ENCODE data around the gene FAR1.

DNA sequence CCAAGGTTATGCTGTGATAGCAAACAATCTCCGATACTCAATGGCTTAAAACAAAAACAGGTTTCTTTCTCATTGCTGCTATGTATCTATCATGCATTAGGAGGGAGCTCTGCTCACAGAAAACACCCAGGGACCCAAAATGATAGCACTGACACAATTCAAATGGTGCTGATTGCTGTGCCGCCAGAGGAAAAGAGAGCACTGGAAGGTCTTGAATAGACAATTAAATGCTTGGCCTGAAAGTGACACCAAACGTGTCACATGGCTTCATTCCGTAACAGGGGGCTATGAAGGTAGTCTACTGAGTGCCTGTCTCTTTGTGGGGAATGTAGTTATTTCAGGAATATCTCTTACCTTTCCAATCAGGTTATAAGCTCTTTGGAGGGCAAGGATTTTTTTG is 94.2 kb downstream of the FAR1 start:
- TF ChIP-seq POLR2A (IDR thresholded peaks at IDR 0.05; ENCODE audit: low read depth, low read length) (no peak), MAZ (IDR thresholded peaks at IDR 0.05; ENCODE audit: borderline replicate concordance, low read depth, low read length) (no peak), RCOR1 (IDR thresholded peaks at IDR 0.05; ENCODE audit: insufficient replicate concordance, low read length) (no peak), FOS (IDR thresholded peaks at IDR 0.05; ENCODE audit: low read depth, low read length) (no peak), RAD21 (IDR thresholded peaks at IDR 0.05; ENCODE audit: low read length) (no peak), SMC3 (IDR thresholded peaks at IDR 0.05; ENCODE audit: low read depth, low read length) (no peak)
- TF ChIP-seq, protein P1, sequence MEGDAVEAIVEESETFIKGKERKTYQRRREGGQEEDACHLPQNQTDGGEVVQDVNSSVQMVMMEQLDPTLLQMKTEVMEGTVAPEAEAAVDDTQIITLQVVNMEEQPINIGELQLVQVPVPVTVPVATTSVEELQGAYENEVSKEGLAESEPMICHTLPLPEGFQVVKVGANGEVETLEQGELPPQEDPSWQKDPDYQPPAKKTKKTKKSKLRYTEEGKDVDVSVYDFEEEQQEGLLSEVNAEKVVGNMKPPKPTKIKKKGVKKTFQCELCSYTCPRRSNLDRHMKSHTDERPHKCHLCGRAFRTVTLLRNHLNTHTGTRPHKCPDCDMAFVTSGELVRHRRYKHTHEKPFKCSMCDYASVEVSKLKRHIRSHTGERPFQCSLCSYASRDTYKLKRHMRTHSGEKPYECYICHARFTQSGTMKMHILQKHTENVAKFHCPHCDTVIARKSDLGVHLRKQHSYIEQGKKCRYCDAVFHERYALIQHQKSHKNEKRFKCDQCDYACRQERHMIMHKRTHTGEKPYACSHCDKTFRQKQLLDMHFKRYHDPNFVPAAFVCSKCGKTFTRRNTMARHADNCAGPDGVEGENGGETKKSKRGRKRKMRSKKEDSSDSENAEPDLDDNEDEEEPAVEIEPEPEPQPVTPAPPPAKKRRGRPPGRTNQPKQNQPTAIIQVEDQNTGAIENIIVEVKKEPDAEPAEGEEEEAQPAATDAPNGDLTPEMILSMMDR (conservative IDR thresholded peaks at IDR 0.05; ENCODE audit: low read depth, low read length) = no peak
- TF ChIP-seq, protein P2, sequence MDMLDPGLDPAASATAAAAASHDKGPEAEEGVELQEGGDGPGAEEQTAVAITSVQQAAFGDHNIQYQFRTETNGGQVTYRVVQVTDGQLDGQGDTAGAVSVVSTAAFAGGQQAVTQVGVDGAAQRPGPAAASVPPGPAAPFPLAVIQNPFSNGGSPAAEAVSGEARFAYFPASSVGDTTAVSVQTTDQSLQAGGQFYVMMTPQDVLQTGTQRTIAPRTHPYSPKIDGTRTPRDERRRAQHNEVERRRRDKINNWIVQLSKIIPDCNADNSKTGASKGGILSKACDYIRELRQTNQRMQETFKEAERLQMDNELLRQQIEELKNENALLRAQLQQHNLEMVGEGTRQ (IDR thresholded peaks at IDR 0.05; ENCODE audit: low read depth, low read length) = no peak
